Stimulated activated naive CD8-positive, alpha-beta T cell treated with anti-CD3 and anti-CD28 coated beads, Interleukin-15, Interleukin-2, amounts not matched to agents 100 ng/mL and 50 ng/mL, for 24 hours (primary cell): ENCODE data around the gene KIF16B.
"Not testable (repeated sequence)": the region's sequence is repeated elsewhere in the genome, so short reads cannot be mapped to it uniquely, and the experiment has no call there.

ENCODE experiments used
- H3K27ac Mint-ChIP-seq: one replicate; pipeline ENCODE4 v1.8.0; 2021; ENCODE audit warnings: mild to moderate bottlenecking, mixed read lengths
- H3K27me3 Mint-ChIP-seq: one replicate; pipeline ENCODE4 v1.8.0; 2021; ENCODE audit warnings: mixed read lengths
- H3K36me3 Mint-ChIP-seq: one replicate; pipeline ENCODE4 v1.8.0; 2021; ENCODE audit warnings: low read depth, mixed read lengths
- H3K4me1 Mint-ChIP-seq: one replicate; pipeline ENCODE4 v1.8.0; 2021; ENCODE audit warnings: low read depth, mixed read lengths
- H3K4me3 Mint-ChIP-seq: one replicate; pipeline ENCODE4 v1.8.0; 2021; ENCODE audit warnings: mild to moderate bottlenecking, mixed read lengths
- H3K9me3 Mint-ChIP-seq: one replicate; pipeline ENCODE4 v1.8.0; 2021; ENCODE audit warnings: mixed read lengths

The KIF16B gene

DNA sequence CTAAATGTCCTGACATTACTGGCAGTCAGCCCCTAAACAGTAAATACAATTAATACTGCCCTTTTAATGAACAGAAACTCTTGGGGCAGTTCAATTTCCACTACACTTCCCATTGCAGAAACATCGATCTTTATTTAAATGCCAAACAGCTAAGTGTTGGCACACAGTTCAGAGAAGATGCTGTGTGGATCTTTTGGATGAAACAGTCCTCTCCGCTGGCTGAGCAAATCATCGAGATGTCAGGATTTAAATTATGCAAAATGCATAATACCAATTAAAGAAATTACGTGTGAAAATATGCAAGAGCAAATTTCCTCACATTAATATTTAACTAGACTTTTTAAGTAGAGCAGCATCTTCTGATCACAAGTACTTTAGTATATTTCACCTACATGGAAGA lies 132.6 kb downstream of the KIF16B start:
- no peak overlapping the region for H3K4me3 Mint-ChIP-seq
- no peaks in the 10 kb centered on the region for H3K4me1 Mint-ChIP-seq
- H3K27ac Mint-ChIP-seq, result no peak overlapping the region
- peaks cover 10% of the 10 kb centered on the region for H3K9me3 Mint-ChIP-seq
- no peaks in the 10 kb centered on the region for H3K27me3 Mint-ChIP-seq
- peaks cover 19% of the 10 kb centered on the region for H3K36me3 Mint-ChIP-seq

DNA sequence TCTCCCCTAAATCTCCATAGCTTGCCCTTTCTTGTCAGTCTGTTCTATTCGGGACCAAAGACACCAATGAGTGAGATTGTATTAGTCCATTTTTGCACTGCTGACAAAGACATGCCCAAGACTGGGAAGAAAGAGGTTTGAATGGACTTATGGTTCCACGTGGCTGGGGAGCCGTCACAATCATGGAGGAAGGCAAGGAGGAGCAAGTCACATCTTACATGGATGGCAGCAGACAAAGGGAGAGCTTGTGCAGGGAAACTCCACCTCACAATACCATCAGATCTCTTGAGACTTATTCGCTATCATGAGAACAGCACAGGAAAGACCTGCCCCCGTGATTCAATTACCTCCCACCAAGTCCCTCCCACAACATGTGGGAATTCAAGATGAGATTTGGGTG lies 133.7 kb downstream of the KIF16B start:
- not testable (repeated sequence) for H3K4me1 Mint-ChIP-seq

DNA sequence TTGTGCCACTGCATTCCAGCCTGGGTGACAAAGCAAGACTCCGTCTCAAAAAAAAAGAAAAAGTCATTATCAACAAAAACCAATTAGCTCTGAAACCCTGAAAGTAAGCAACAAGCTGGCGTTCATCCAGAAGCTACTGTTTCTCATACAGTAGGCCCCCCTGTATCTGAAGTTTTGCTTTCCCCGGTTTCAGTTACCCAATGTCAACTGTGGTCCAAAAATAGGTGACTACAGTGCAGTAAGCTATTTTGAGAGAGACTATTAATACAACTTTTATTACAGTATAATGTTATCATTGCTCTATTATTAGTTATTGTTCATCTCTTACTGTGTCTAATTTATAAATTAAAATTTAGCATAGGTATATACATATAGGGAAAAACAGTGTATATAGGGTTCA lies 135.1 kb downstream of the KIF16B start:
- Mint-ChIP-seq H3K4me3 (no peak overlapping the region), H3K4me1 (no peaks in the 10 kb centered on the region), H3K27me3 (no peaks in the 10 kb centered on the region), H3K27ac (no peak overlapping the region), H3K36me3 (peaks cover 22% of the 10 kb centered on the region), H3K9me3 (peaks cover 10% of the 10 kb centered on the region)

More for the DNA sequence above, 133.7 kb downstream of the KIF16B start:
- not testable (repeated sequence) for H3K9me3 Mint-ChIP-seq, H3K27me3 Mint-ChIP-seq, H3K4me3 Mint-ChIP-seq, H3K27ac Mint-ChIP-seq
- H3K36me3 Mint-ChIP-seq, result peaks cover 22% of the 10 kb centered on the region

DNA sequence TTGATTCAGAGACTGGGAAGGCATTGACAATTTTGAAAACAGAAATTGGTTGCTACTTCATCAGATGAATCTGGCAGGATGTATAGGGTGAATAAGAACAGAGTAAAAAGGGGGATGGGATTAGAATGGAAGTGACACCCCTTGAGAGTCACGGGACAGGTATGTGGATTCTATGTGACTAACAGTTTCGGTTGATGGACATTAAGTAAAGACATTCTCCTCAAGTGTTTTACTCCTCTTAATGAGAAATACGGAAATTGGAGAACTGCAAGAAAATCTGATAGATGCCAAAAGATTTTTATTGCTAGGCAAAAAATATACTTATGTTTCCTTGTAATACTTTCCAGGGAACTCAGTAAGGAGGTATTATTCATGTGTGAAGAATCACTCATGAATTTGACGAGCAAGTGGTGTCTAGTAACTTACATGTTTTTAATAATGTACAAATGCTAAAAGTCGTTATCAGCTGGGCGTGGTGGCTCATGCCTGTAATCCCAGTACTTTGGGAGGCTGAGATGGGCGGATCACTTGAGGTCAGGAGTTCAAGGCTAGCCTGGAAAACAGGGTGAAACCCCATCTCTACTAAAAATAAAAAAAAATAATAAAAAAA lies 135.8 kb downstream of the KIF16B start:
- no peak overlapping the region for H3K27ac Mint-ChIP-seq
- no peak overlapping the region for H3K4me3 Mint-ChIP-seq
- no peaks in the 10 kb centered on the region for H3K27me3 Mint-ChIP-seq
- peaks cover 10% of the 10 kb centered on the region for H3K9me3 Mint-ChIP-seq
- peaks cover 22% of the 10 kb centered on the region for H3K36me3 Mint-ChIP-seq
- no peaks in the 10 kb centered on the region for H3K4me1 Mint-ChIP-seq

DNA sequence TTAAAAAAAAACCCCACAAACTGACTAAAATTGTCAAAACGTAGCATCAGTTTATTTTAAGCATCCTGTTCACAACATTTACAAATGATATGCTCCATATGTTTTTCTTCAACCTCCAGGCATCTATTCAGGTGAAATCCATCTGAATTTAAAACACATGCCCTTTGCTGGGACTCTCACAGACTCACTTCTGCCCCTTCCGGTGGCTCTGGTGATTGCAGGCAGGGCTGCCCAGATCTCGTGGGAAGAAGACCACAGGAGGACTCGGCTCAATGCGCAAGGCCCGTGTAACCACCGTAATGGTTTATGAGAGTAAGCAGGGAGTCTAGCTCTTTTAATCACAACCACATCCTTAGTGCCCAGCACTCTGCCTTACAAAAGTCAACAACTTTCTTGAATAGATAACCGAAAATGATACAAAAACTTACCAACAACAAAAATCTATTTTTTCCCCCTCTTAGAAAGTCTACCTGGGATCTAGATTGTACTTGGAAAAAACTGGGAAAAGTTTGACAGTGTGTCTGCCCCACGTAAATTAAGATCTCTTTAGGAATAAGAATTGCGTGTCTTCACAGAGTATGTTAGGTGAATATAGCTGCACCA lies 139.1 kb downstream of the KIF16B start:
- Mint-ChIP-seq H3K27me3 (no peaks in the 10 kb centered on the region), H3K9me3 (peaks cover under 1% of the 10 kb centered on the region), H3K36me3 (peaks cover 12% of the 10 kb centered on the region), H3K4me3 (no peak overlapping the region), H3K27ac (no peak overlapping the region), H3K4me1 (no peaks in the 10 kb centered on the region)

DNA sequence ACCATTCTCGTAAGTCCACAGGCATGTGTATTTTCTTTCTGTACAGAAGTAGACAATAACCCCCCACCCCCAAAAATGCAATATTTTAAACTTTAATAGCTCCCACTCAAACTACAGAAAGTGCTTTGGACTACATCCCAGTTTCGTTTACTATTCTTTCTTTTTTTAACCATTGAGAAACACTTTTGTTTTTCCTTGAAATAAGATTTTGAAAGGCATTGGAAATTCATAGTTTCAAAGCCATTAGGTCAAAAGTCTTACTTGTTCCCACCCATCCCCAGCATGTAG lies 140.0 kb downstream of the KIF16B start:
- Mint-ChIP-seq H3K9me3 (no peaks in the 10 kb centered on the region), H3K4me1 (no peaks in the 10 kb centered on the region), H3K27ac (no peak overlapping the region), H3K27me3 (no peaks in the 10 kb centered on the region), H3K36me3 (peaks cover 9% of the 10 kb centered on the region), H3K4me3 (no peak overlapping the region)

DNA sequence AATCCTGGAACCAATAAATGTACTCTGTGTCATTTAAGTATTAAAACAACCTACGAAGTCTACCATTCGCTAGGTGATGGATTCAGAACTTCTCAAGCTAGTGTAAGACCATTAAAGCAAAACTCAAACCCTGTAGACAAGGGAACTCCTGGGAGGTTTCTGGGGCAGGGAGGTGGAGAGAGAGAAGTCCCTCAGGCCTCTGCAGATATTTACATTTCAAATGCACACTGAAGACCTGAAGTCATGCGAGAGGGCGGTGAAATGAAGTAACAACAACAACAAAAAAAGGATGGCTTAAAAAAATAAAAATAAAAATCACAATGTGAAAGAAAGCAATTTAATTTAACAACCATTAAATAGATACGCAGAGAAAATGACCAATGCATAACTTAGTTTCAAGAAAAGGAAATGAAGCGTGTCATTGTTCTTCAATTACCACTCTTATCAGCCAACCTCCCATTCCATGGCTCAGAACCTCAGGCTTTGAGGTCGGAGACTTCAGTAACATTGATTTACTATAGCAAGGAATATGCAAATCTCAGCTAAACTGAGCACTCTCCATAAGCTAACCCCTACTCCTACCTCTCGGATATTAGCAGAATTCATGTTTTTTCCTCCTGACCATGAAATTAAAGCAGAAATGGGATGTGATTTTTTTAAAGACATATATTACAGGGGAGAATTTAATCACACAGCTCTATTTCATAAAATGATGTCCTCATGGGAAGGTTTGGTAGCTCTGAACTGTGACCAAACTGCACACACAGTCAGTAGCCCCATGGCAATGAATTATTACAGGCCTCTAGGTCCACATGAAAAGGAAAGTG lies 140.6 kb downstream of the KIF16B start:
- Mint-ChIP-seq H3K9me3 (no peaks in the 10 kb centered on the region), H3K36me3 (peaks cover 9% of the 10 kb centered on the region), H3K27me3 (no peaks in the 10 kb centered on the region), H3K4me1 (no peaks in the 10 kb centered on the region), H3K27ac (no peak overlapping the region), H3K4me3 (no peak overlapping the region)

DNA sequence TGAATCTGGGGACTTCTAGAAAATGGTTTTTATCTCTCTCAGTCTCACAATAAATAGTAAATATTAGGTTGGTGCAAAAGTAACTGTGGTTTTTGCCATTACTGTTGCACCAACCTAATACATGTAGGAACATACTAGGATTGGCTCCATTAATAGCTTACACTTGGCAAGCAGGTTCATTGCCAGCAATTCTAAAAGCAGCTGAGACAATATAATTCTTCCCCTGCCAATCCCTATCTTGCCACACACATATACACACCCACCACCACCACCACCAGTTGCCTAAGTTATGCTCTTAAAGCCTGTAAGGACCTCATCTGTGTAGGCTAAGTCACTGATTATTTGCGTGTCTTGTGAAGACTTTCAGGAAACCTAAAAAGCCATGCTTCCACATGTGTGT lies 145.1 kb downstream of the KIF16B start:
- Mint-ChIP-seq H3K27me3 (no peaks in the 10 kb centered on the region), H3K4me3 (no peak overlapping the region), H3K4me1 (no peaks in the 10 kb centered on the region), H3K27ac (no peak overlapping the region), H3K36me3 (peaks cover 34% of the 10 kb centered on the region), H3K9me3 (peaks cover 5% of the 10 kb centered on the region)

DNA sequence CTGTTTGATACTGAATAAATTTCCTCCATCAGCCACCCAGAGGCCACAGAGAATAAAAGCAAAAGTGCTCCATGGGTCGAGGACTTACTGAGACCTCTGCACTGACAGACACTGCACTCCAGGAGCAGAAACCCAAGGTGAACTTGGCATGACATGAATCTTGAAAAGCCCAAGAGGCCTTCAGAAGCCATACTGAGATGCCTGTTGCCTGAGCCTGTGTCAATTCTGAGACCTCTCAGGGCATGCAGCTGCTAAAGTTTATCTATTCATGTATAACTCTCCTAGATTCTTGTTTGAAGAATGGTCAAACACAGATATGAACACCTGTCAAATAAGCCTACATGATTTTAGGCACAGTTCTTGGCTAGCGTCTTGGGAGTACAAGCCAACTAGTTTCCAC lies 145.7 kb downstream of the KIF16B start:
- H3K27ac Mint-ChIP-seq, result no peak overlapping the region
- H3K27me3 Mint-ChIP-seq, result no peaks in the 10 kb centered on the region
- H3K4me1 Mint-ChIP-seq, result no peaks in the 10 kb centered on the region
- peaks cover 38% of the 10 kb centered on the region for H3K36me3 Mint-ChIP-seq
- peaks cover 5% of the 10 kb centered on the region for H3K9me3 Mint-ChIP-seq
- no peak overlapping the region for H3K4me3 Mint-ChIP-seq

DNA sequence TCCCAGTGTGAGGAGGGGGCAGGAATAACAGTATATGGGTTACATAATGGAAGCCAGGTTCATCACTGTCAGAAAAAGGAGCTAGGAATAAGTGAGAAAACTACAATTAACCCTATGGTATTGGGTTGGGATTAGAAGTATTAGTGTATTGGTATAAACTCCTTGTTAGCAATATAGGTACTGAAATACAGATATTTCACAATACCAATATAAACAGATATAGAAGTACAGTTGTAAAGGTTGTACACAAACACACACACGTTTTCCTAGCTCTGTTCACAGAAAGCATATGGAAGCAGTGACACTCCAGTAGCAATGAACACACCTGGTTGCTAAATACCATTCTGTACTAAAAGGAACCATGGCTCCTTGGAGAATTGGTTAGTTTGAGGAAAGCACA lies 148.5 kb downstream of the KIF16B start:
- no peaks in the 10 kb centered on the region for H3K27me3 Mint-ChIP-seq
- no peak overlapping the region for H3K4me3 Mint-ChIP-seq
- no peaks in the 10 kb centered on the region for H3K4me1 Mint-ChIP-seq
- H3K27ac Mint-ChIP-seq, result no peak overlapping the region
- H3K9me3 Mint-ChIP-seq, result peaks cover 5% of the 10 kb centered on the region
- peaks cover 39% of the 10 kb centered on the region for H3K36me3 Mint-ChIP-seq

DNA sequence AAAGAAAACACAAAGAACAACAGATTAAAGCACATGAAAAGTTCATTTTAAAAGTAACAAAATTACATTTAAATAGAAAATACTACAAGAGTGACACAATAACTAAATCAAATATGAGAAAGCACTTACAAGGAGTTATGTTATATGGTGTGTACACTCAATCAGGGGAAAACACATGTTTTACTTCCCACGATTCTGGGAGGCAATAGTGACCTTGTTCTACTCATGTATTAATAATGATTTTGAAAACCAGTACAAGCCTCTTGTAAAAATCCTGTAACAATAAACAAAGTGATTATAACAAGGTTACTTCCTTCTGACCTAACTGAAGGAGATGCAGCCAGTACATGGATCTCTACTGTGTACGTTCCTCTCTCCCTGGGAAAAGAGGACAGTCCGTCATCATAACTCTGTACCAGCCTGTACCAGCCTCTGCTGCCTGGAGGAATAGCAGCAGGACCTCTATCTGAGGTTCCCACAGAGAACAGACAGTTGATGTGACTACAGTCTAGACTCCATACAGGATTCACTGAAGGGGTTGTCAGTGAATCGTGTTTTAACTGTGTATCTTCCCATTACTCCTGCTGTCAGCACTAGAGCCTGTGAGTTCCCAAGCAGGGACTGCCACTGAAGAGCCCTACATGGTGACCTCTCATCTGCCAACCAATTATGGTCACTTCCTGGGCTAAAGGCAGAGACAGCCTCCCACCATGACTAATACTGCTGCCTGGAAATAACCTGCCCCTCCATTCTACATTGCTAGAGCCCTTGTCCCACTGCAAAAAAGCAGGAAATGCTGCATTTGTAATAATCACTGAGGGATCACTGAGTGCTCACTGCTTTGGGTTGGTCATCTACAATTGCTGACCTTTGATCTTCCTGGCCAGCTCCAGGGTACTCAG lies 149.7 kb downstream of the KIF16B start:
- Mint-ChIP-seq H3K4me1 (no peaks in the 10 kb centered on the region), H3K27me3 (no peaks in the 10 kb centered on the region), H3K4me3 (no peak overlapping the region), H3K9me3 (peaks cover 5% of the 10 kb centered on the region), H3K36me3 (peaks cover 39% of the 10 kb centered on the region), H3K27ac (no peak overlapping the region)

DNA sequence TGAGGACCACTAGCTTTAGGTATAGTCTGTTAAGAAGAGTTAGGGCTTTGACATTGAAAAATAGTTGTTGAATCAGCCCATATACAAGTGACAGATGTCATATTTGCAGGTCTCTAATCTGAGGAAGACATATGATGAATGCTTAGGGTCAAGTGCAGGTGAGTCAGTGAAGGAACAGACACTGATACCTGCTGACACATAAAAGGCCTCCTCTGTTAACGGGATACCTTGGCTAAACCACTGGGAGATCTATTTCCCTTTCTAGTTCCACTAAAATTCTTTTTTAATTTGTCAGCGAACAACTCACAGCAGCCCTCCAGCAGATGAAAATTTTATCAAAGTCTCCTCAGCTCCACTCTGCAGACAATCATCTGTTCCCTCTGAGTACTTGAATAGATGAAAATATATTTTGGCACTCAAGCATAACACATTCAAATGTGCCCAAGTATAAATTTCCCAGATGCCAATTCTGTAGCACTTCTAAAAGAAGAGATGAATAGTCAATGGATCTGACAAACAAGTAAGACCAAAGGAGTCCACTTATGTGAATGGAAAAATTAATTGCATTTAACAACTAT lies 154.0 kb downstream of the KIF16B start:
- H3K4me1 Mint-ChIP-seq, result no peaks in the 10 kb centered on the region
- H3K36me3 Mint-ChIP-seq, result peaks cover 23% of the 10 kb centered on the region
- H3K27me3 Mint-ChIP-seq, result no peaks in the 10 kb centered on the region
- no peaks in the 10 kb centered on the region for H3K9me3 Mint-ChIP-seq
- no peak overlapping the region for H3K27ac Mint-ChIP-seq
- no peak overlapping the region for H3K4me3 Mint-ChIP-seq

DNA sequence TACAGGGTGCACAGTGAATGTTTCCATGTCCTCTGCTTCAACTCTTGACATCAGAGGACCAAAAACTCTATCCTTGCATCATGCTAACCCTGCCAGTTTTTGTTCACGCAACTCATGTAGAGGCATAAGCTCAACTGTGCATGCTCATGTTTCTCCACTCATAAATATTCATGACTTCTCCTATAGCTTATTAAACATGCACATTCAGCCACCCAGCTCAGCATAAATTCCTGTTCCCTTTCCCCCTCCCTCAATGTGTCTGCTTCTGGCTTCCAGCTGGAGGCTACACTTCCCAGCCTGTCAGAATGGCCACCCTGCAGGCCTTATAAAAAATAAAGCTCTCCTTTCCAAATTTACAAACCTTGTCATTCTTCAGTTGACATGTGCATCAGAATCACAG lies 154.6 kb downstream of the KIF16B start:
- no peaks in the 10 kb centered on the region for H3K27me3 Mint-ChIP-seq
- H3K4me1 Mint-ChIP-seq, result no peaks in the 10 kb centered on the region
- H3K4me3 Mint-ChIP-seq, result no peak overlapping the region
- no peak overlapping the region for H3K27ac Mint-ChIP-seq
- H3K36me3 Mint-ChIP-seq, result peaks cover 20% of the 10 kb centered on the region
- no peaks in the 10 kb centered on the region for H3K9me3 Mint-ChIP-seq

DNA sequence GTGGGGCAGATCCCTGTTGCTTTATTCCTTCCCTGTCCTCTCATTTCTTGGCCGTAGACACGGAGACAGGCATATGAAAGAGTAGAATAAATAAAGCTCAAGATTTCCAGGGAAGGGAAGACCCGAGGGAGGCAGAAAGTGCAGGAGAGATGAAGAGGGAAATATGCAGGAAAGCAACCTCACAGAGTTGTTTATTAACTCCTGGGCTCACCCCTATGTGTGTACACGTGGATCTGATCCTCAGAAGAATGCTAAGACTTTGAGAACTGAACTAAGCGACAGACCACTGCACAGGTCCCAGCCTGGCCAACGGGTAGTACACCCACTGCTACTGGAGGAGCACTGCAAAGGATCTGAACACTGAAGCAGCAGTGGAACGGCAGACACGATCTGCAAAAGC lies 156.2 kb downstream of the KIF16B start:
- Mint-ChIP-seq H3K36me3 (peaks cover 16% of the 10 kb centered on the region), H3K27me3 (no peaks in the 10 kb centered on the region), H3K27ac (no peak overlapping the region), H3K9me3 (peaks cover 4% of the 10 kb centered on the region), H3K4me3 (no peak overlapping the region), H3K4me1 (no peaks in the 10 kb centered on the region)
